HG02759 (cell line): ENCODE data around the gene CDH13.

Experiments
- ATAC-seq: cut with Tn5 transposase; IDR thresholded peaks from one replicate; pipeline ENCODE4 v1.9.1; 2021; ENCODE audit warnings: mild to moderate bottlenecking, moderate library complexity; ENCODE audit not compliant: unreplicated experiment

CDH13 gene

GRCh38 chr16:82735673-82736091, 108.9 kb downstream of the CDH13 start:
- ATAC-seq, result no peak

- ATAC-seq, result no peak
Measured at GRCh38 chr16:82736224-82736623, 109.5 kb downstream of the CDH13 start.

DNA sequence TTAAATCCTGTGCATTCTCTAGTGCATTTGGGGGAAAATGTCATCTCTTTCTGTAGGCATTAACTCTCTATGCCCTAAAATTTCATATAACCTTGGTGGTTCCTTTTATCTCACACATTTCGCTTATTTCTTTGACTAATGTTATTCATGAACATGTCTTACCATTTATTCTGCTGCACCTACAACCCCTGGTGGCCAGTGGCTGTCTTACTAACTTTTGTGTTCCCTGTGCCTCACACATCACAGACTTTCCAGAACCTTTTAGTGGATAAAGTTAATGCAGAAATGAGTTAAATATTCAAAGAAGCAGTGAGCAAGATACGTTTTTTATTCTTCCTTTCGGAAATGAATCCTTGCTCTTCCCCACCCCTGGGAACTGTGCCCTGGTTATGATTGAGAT, 111.9 kb downstream of the CDH13 start:
- ATAC-seq, result no peak

DNA sequence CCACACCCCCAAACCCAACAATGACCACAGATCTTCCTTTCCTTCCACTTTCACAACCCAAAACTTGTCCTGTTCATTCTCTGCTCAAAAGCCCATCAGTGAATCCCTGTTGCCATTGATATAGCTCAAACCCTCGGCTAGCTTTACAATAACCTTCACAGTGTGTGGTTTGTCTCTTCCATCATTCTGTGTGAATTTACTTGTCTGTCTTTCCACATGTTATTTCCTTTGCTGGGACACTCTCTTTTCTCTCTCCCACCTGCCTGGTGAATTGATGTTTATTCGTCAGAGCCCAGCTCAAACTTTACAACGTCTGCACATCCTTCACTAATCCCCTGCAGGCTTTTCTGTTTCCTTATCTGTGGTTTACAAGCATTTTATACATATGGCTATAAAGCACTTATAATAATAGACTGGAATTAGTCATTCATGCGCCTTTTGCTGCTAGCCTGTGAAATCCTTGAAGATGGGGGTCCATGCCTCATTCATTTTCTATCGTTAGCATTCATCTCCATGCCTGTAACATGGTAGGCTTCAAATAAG, 114.4 kb downstream of the CDH13 start:
- no peak for ATAC-seq

GRCh38 chr16:82744958-82745357, 118.2 kb downstream of the CDH13 start:
- no peak for ATAC-seq

DNA sequence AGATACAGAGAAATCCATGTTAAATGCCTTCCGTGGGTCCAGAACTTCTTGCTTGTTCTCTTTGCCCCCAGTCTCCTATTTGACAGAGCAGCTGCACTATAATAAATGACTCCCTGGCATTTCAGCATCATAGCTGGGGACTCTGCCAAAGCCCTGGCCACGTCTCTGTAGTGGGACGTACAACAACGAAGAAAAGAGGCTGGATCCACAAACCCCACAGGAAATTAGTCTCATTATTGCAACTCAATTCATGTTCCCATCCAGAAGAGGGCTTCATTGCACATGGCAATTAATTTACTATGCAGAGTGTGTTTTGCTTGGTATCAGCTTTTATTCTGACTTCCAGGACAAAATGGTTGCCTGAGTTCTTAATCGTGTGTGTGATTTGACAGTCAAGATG, 121.3 kb downstream of the CDH13 start:
- no peak for ATAC-seq

- no peak for ATAC-seq
Measured at GRCh38 chr16:82750068-82750467, 123.3 kb downstream of the CDH13 start.

GRCh38 chr16:82751020-82751419, 124.3 kb downstream of the CDH13 start:
- no peak for ATAC-seq

GRCh38 chr16:82752172-82752571, 125.4 kb downstream of the CDH13 start:
- ATAC-seq, result no peak

DNA sequence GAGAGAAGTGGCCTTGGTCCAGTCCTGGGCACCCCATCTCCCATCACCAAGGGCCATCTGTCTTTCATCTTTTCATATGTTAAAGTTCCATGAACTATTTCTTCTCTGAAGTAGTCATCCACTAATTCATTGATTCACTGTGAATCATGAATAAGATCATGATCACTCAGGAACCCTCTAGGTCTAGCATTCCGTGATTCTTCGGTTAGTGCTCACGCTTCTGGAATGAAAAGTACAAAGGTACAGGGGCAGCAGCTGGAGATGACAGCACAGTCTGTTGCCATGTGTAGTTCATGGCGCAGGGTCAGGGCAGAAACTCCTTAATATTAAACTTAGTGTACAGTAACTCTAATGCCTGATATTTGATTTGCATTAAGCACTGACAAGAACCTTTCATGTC, 127.1 kb downstream of the CDH13 start:
- no peak for ATAC-seq

GRCh38 chr16:82754716-82755513, 128.1 kb downstream of the CDH13 start:
- no peak for ATAC-seq

DNA sequence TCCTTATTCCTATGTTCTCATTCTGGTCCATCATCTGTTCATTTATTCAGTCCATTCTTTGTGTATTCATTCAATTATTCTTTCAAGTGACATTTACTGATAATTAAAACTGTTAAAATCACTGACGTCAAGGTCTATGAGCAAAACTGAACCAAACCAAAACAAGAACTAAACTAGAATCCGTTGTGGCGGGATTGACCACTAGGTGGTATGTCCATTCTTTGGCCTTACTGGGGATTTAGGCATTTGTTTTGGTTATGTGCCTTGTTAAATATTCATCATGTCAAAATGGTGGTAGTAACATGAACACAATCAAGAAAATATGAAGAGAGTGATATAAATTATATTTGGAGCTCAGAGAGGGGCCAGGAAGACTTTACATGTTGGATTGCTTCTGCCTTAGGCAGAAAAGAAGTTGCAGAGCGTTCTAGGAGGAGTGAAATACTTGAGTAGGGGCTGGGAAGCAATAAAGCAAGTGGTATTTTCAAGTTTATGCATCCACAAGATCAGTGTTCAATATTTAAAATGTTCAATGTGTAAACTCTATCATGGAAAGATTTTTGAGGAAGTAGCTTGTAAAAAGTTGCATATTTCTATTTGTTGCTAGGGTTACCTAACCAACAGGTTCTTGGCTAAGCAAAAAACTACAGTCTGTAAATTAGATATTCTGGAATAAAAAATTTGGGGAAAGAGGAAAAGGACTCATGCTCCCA, 129.0 kb downstream of the CDH13 start:
- no peak for ATAC-seq

- ATAC-seq, result no peak
Measured at GRCh38 chr16:82756283-82756599, 129.5 kb downstream of the CDH13 start.

DNA sequence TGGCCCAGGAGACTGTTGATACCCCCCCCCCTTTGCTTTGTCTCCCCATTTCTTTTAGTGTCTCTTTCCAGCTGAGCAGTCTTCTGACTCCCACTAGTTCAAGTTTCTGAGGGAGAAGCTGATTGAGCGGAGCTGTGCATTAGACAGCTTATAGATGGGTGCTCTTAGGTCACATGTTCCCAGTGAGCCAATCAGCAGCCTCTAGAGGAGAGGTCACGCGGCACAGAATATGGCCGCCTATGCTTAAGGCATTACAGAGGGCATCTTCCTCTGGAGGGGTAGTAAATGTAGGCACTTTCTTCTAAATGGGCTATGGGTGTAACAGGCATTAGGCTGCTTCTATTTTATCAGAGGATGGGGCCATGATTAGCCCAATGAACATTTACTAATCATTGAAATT, 131.6 kb downstream of the CDH13 start:
- no peak for ATAC-seq

DNA sequence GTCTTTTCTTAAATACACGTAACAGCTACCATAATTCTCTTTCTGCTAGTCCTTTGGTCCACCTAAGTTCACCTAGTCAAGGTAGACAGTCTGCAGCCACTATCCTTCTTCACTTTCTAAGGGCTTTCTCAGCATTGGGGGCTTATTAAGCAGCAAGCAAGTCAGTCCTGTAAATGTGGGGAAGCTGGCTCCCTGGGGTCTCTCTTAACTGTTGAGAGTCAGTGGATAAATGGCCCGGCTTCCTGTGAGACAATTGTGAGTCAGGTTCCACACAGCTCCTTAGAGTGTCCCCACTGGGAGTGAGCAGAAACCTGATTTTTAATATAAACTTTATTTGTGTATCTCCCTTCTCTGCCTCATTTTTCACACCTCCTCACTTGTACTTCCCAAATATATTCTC, 132.1 kb downstream of the CDH13 start:
- ATAC-seq, result no peak

- no peak for ATAC-seq
Measured at GRCh38 chr16:82761236-82761635, 134.5 kb downstream of the CDH13 start.

GRCh38 chr16:82761858-82762257, 135.1 kb downstream of the CDH13 start:
- ATAC-seq, result no peak

DNA sequence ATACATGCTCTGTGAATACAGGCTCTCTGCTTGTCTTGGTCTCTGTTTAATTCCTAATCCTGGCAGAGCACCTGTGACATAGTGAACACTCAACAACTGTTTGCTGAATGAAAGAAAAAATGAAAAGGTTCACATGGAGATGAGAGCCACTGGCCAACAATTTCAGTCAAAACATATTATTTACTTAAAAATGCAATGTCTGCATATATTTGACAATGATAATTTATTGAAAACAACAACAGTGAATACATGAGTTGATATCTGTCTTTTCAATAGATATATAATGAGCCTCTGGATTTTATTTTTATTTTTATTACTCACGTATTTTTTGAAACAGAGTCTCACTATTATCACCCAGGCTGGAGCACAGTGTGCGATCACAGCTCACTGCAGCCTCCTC, 136.6 kb downstream of the CDH13 start:
- no peak for ATAC-seq

GRCh38 chr16:82767198-82767597, 140.4 kb downstream of the CDH13 start:
- no peak for ATAC-seq

- ATAC-seq, result no peak
Measured at GRCh38 chr16:82767808-82768207, 141.0 kb downstream of the CDH13 start.

DNA sequence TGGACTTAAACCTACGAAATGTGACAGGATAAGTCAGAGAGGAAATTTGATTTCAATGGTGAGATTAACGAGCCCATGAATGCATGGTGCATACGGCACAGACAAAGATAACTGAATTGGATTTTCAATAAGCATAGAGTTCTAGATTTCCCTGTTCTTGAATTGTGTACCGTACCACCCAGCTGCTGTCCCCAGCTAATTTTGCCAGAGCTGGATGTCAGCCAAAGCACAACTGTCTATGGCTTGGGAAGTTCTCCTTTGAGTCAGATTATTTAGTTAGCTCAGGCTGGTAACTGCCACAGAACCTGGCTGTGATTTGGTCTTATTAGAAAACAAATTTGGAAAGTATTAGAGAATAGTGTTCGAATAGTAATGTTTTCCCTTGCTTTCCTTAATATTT, 143.1 kb downstream of the CDH13 start:
- ATAC-seq, result no peak

DNA sequence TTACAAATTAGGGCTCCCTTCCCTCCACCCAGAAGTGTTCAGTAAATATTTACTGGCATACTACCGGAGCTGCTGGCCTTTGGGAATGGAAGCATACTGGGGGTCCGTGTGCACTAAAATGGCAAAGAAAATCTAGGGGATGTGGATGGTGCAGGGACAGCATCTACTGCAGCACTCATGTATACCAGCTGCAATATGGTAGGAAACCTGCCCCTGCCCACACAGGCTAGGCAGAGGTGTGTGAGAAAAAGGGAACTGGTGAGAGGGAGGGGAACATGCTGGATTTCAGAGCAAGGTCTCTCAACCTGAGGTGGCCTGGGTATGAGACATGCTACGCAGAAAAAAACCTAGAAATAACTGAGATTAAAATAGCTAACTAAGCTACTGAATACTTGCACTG, 145.4 kb downstream of the CDH13 start:
- ATAC-seq, result no peak
